GM12878 (cell line): ENCODE measurements around the gene MACROD2. TPM values are rescaled to one million over a fixed set of nuclear protein-coding genes. Genes with fewer than 3 reads are reported as not detected.
A peak's percentile ranks its signal among the peaks of the same experiment; 100 is the strongest.

Experiments used
- BHLHE40 ChIP-seq, 2 experiments: fragments of 450-650 bp in 1 of 2; IDR thresholded peaks; 2 replicates each; pipeline ENCODE4 v1.6.1; 2011 to 2017; ENCODE audit warnings: low read depth in 2 of 2, borderline replicate concordance in 1 of 2, improper control_type of control experiment in 1 of 2, low read length in 1 of 2, mild to moderate bottlenecking in 1 of 2
- CHD2 ChIP-seq: IDR thresholded peaks from 2 replicates; pipeline ENCODE4 v1.6.1; 2011; ENCODE audit warnings: low read depth, low read length, improper control_type of control experiment, borderline replicate concordance
- CREB1 ChIP-seq: IDR thresholded peaks from 2 replicates; pipeline ENCODE4 v1.6.1; 2012; ENCODE audit warnings: low read depth, mild to moderate bottlenecking, inconsistent platforms
- EP300 ChIP-seq, 2 experiments: fragments of 150-350 bp in 1 of 2; IDR thresholded peaks; 2 replicates each; pipeline ENCODE4 v1.6.1; 2011 to 2012; ENCODE audit warnings: low read depth in 2 of 2, low read length in 2 of 2, borderline replicate concordance in 1 of 2, improper control_type of control experiment in 1 of 2, inconsistent platforms in 1 of 2; ENCODE audit not compliant: control insufficient read depth in 1 of 2
- EZH2 ChIP-seq: IDR thresholded peaks from 2 replicates; pipeline ENCODE4 v1.6.1; 2012; ENCODE audit warnings: low read depth, mild to moderate bottlenecking, control low read depth, inconsistent platforms, low read length, borderline replicate concordance; ENCODE audit not compliant: control insufficient read depth
- HDGF ChIP-seq: fragments of 450-650 bp; IDR thresholded peaks from 2 replicates; pipeline ENCODE4 v1.6.1; 2016; ENCODE audit warnings: antibody characterized with exemption
- NRF1 ChIP-seq: conservative IDR thresholded peaks from 2 replicates; pipeline ENCODE4 v1.6.1; 2011; ENCODE audit warnings: mild to moderate bottlenecking, low read depth, low read length, improper control_type of control experiment
- PBX3 ChIP-seq: IDR thresholded peaks from 2 replicates; pipeline ENCODE4 v1.6.1; 2011; ENCODE audit warnings: mild to moderate bottlenecking, low read depth, low read length, moderate library complexity; ENCODE audit not compliant: insufficient replicate concordance
- PKNOX1 ChIP-seq: fragments of 450-650 bp; IDR thresholded peaks from 2 replicates; pipeline ENCODE4 v1.6.1; 2016; ENCODE audit warnings: mild to moderate bottlenecking
- PML ChIP-seq: IDR thresholded peaks from 2 replicates; pipeline ENCODE4 v1.6.1; 2012; ENCODE audit warnings: low read length, inconsistent platforms
- RAD21 ChIP-seq: IDR thresholded peaks from 2 replicates; pipeline ENCODE4 v1.6.1; 2011; ENCODE audit warnings: mild to moderate bottlenecking, low read depth, low read length, moderate library complexity; ENCODE audit not compliant: insufficient read depth
- RBBP5 ChIP-seq: fragments of 200-600 bp; sonication (generic); conservative IDR thresholded peaks from 2 replicates; pipeline ENCODE4 v1.6.1; 2016
- RELB ChIP-seq: fragments of 450-650 bp; IDR thresholded peaks from 2 replicates; pipeline ENCODE4 v1.6.1; 2017; ENCODE audit warnings: low read depth, mild to moderate bottlenecking, moderate library complexity
- YBX1 ChIP-seq: fragments of 450-650 bp; IDR thresholded peaks from 2 replicates; pipeline ENCODE4 v1.6.1; 2016; ENCODE audit warnings: antibody characterized with exemption
- ZNF622 ChIP-seq: fragments of 450-650 bp; IDR thresholded peaks from 2 replicates; pipeline ENCODE4 v1.6.1; 2017; ENCODE audit warnings: mild to moderate bottlenecking, inconsistent platforms
- ZNF687 ChIP-seq: fragments of 450-650 bp; IDR thresholded peaks from 2 replicates; pipeline ENCODE4 v1.6.1; 2017; ENCODE audit warnings: mild to moderate bottlenecking, moderate library complexity
- polyA plus RNA-seq, 11 experiments: library from polyadenylated mRNA; depleted of rRNA in 4 of 11; unstranded in 6 of 11; stranded (reverse) in 5 of 11; fragments of >200 nt; fragmentation: Nextera tagmentation in 4 of 11; fragmentation: Illumina TruSeq in 1 of 11; extraction: Ambion mirVana in 4 of 11; extraction: Trizol in 1 of 11; gene quantifications; 1 replicate in 1 of 11; 2 replicates in 10 of 11; pipeline versions ENCODE4 v1.2.1 to v1.2.3, GENCODE V29; 2011 to 2016; ENCODE audit warnings: inconsistent platforms in 2 of 11, missing spikeins in 2 of 11, low read depth in 1 of 11
- total RNA-seq, 4 experiments: library from RNA; depleted of rRNA in 3 of 4; stranded (reverse); fragments of >200 nt in 3 of 4; fragmentation: Illumina TruSeq in 1 of 4; extraction: Trizol in 1 of 4; gene quantifications; 2 replicates each; pipeline versions ENCODE4 v1.2.1 to v1.2.3, GENCODE V29; 2013 to 2021

Gene MACROD2
- total and polyA plus RNA-seq, 10 of the 15 experiments (the other 5 are each of a cell fraction or from before 2014, with no cell fraction given) = 1.1 to 21.5 (median 2.2) TPM

GRCh38 chr20:14838663-14839628, 843.6 kb downstream of the MACROD2 start (continued):
- peak; percentile 36 for TF ChIP-seq PBX3
- no peak for TF ChIP-seq EZH2
- no peak for TF ChIP-seq RBBP5
- no peak for TF ChIP-seq YBX1
- TF ChIP-seq BHLHE40 (IDR thresholded peaks at IDR 0.05; ENCODE audit: borderline replicate concordance in 1 of 2, low read depth in 2 of 2, low read length in 1 of 2) = peak; percentile 31 to 54; a peak in 2 of 4 replicates
- no peak for TF ChIP-seq CHD2
- TF ChIP-seq EP300 (IDR thresholded peaks at IDR 0.05; ENCODE audit: borderline replicate concordance in 1 of 2, control insufficient read depth in 1 of 2, low read depth in 2 of 2, low read length in 2 of 2) = peak; percentile 74 to 90; a peak in 3 of 4 replicates
- peak; percentile 77 for TF ChIP-seq RELB
- TF ChIP-seq HDGF = no peak
- no peak for TF ChIP-seq ZNF687
- TF ChIP-seq CREB1 = 0 out of 2 replicates have a peak, but pooled peaks have one; percentile 23
- TF ChIP-seq ZNF622 = no peak
- no peak for TF ChIP-seq PML
- no peak for TF ChIP-seq RAD21
- TF ChIP-seq PKNOX1 = peak; percentile 69
- no peak for TF ChIP-seq NRF1
